H1 (cell line): ENCODE data around the gene TBC1D22A. TPM values are rescaled to one million over a fixed set of nuclear protein-coding genes. Genes with fewer than 3 reads are reported as not detected.

Experiments used
- CTCF ChIA-PET: fragments of 300-600 bp; sonication (Branson Sonifier 250); formaldehyde crosslinking; loops from one replicate; lab custom pipeline; 2021; ENCODE audit not compliant: partially characterized antibody; lab: Charles Lee
- POLR2A ChIA-PET: fragments of 300-600 bp; sonication (Branson Sonifier 250); formaldehyde crosslinking; loops from one replicate; lab custom pipeline; 2021; ENCODE audit warnings: inconsistent platforms; ENCODE audit not compliant: partially characterized antibody; lab: Charles Lee
- DNase-seq, 2 experiments: peaks; one replicate each; pipeline versions ENCODE4 v3.0.0 to v3.0.0-alpha.2; 2010 to 2022; ENCODE audit warnings: low spot score in 2 of 2, low read depth in 1 of 2, mixed read lengths in 1 of 2
- FAIRE-seq: peaks from 2 replicates; lab custom pipeline; 2011; peaks lifted over from hg19 to GRCh38; lab: Jason Lieb, UNC
- H2AFZ ChIP-seq: 2 replicates; pipeline ENCODE4 v1.8.1; 2012; ENCODE audit warnings: low read length, inconsistent platforms
- H2AK5ac ChIP-seq: 2 replicates; pipeline ENCODE4 v1.6.1; 2013; ENCODE audit warnings: low read depth, low read length
- H2BK120ac ChIP-seq: replicated peaks from 2 replicates; pipeline ENCODE3; 2013; ENCODE audit warnings: low read depth, low read length, inconsistent platforms
- H2BK12ac ChIP-seq: 2 replicates; pipeline ENCODE4 v1.6.1; 2013; ENCODE audit warnings: low read depth, low read length
- H2BK15ac ChIP-seq: 2 replicates; pipeline ENCODE4 v1.6.1; 2013; ENCODE audit warnings: low read length
- H2BK20ac ChIP-seq: 2 replicates; pipeline ENCODE4 v1.6.1; 2013; ENCODE audit warnings: low read length
- H2BK5ac ChIP-seq: 2 replicates; pipeline ENCODE4 v1.6.1; 2013; ENCODE audit warnings: low read depth, low read length
- H3K14ac ChIP-seq: 2 replicates; pipeline ENCODE4 v1.6.1; 2013; ENCODE audit warnings: inconsistent platforms; ENCODE audit not compliant: insufficient read length
- H3K18ac ChIP-seq: 2 replicates; pipeline ENCODE4 v1.6.1; 2013; ENCODE audit warnings: low read length; ENCODE audit errors: extremely low read depth
- H3K23ac ChIP-seq: 2 replicates; pipeline ENCODE4 v1.6.1; 2013; ENCODE audit warnings: inconsistent platforms; ENCODE audit not compliant: insufficient read length
- H3K23me2 ChIP-seq: 2 replicates; pipeline ENCODE4 v1.6.1; 2013; ENCODE audit warnings: low read depth, low read length
- H3K27ac ChIP-seq: 2 replicates; pipeline ENCODE4 v1.6.1; 2011; ENCODE audit warnings: low read depth, low read length, inconsistent platforms
- H3K27me3 ChIP-seq, 4 experiments: replicated peaks in 1 of 4; 1 replicate in 1 of 4; 2 replicates in 3 of 4; pipeline versions ENCODE4 v1.6.1 to v1.8.1; 2011 to 2013; ENCODE audit warnings: low read length in 3 of 4, mild to moderate bottlenecking in 3 of 4, inconsistent platforms in 2 of 4, mixed read lengths in 2 of 4, moderate library complexity in 1 of 4; ENCODE audit not compliant: control insufficient read depth in 3 of 4, insufficient read depth in 3 of 4; ENCODE audit errors: extremely low read depth in 1 of 4
- H3K36me3 ChIP-seq, 4 experiments: 2 replicates each; pipeline versions ENCODE4 v1.6.1 to v1.8.1; 2011 to 2013; ENCODE audit warnings: mild to moderate bottlenecking in 4 of 4, low read length in 3 of 4, moderate library complexity in 2 of 4, control low read depth in 1 of 4, inconsistent platforms in 1 of 4; ENCODE audit not compliant: insufficient read depth in 4 of 4, control insufficient read depth in 2 of 4
- H3K4ac ChIP-seq: replicated peaks from 2 replicates; pipeline ENCODE3; 2013; ENCODE audit warnings: low read length, low read depth, mixed read lengths, inconsistent platforms; ENCODE audit not compliant: insufficient read length
- H3K4me1 ChIP-seq, 4 experiments: replicated peaks in 1 of 4; 1 replicate in 1 of 4; 2 replicates in 3 of 4; pipeline versions ENCODE4 v1.6.1 to v1.8.1; 2011 to 2013; ENCODE audit warnings: low read length in 3 of 4, inconsistent platforms in 2 of 4, mixed read lengths in 1 of 4; ENCODE audit not compliant: insufficient read depth in 4 of 4, control insufficient read depth in 3 of 4
- H3K4me2 ChIP-seq, 2 experiments: 2 replicates each; pipeline versions ENCODE4 v1.6.1 to v1.8.1; 2011 to 2013; ENCODE audit warnings: low read depth in 2 of 2, low read length in 2 of 2, control low read depth in 1 of 2, inconsistent platforms in 1 of 2, mild to moderate bottlenecking in 1 of 2; ENCODE audit not compliant: insufficient read depth in 1 of 2
- H3K4me3 ChIP-seq, 4 experiments: fragments of 200-600, 300-600 bp in 1 of 4; sonication (generic), shearing (Covaris generic), sonication (Bioruptor Twin) in 1 of 4; 2 replicates each; pipeline versions ENCODE4 v1.5.1 to v1.8.1; 2011 to 2016; ENCODE audit warnings: low read length in 4 of 4, low read depth in 3 of 4, control low read depth in 2 of 4, inconsistent platforms in 2 of 4, mild to moderate bottlenecking in 2 of 4, mixed read lengths in 1 of 4, moderate library complexity in 1 of 4; ENCODE audit not compliant: insufficient read depth in 2 of 4; ENCODE audit errors: extremely low read depth in 1 of 4
- H3K56ac ChIP-seq: replicated peaks from 2 replicates; pipeline ENCODE3; 2013; ENCODE audit warnings: low read depth, mild to moderate bottlenecking, mixed read lengths, low read length, inconsistent platforms; ENCODE audit not compliant: insufficient read length
- H3K79me1 ChIP-seq: 2 replicates; pipeline ENCODE4 v1.6.1; 2013; ENCODE audit warnings: low read depth, low read length, control low read depth
- H3K79me2 ChIP-seq, 2 experiments: 2 replicates each; pipeline versions ENCODE4 v1.6.1 to v1.8.1; 2012 to 2013; ENCODE audit warnings: low read length in 2 of 2, mild to moderate bottlenecking in 2 of 2, inconsistent platforms in 1 of 2; ENCODE audit not compliant: insufficient read depth in 2 of 2, control insufficient read depth in 1 of 2
- H3K9ac ChIP-seq, 4 experiments: replicated peaks in 1 of 4; 1 replicate in 1 of 4; 2 replicates in 3 of 4; pipeline versions ENCODE4 v1.6.1 to v1.8.1; 2011 to 2013; ENCODE audit warnings: low read depth in 3 of 4, low read length in 3 of 4, control low read depth in 2 of 4, mild to moderate bottlenecking in 2 of 4, moderate library complexity in 2 of 4, inconsistent platforms in 1 of 4; ENCODE audit errors: extremely low read depth in 1 of 4
- H3K9me3 ChIP-seq, 2 experiments: 2 replicates each; pipeline versions ENCODE4 v1.6.1 to v1.8.1; 2012 to 2013; ENCODE audit warnings: mild to moderate bottlenecking in 2 of 2, moderate library complexity in 2 of 2, control low read depth in 1 of 2, inconsistent platforms in 1 of 2, low read depth in 1 of 2, low read length in 1 of 2, mixed read lengths in 1 of 2; ENCODE audit not compliant: insufficient read depth in 2 of 2
- H4K20me1 ChIP-seq, 2 experiments: replicated peaks in 1 of 2; 2 replicates each; pipeline versions ENCODE3 to v1.8.1; 2011 to 2013; ENCODE audit warnings: inconsistent platforms in 2 of 2, low read length in 2 of 2, mild to moderate bottlenecking in 1 of 2; ENCODE audit not compliant: insufficient read depth in 2 of 2, control insufficient read depth in 1 of 2
- H4K5ac ChIP-seq: 2 replicates; pipeline ENCODE4 v1.6.1; 2013; ENCODE audit warnings: low read length, low read depth, mixed read lengths, inconsistent platforms; ENCODE audit not compliant: insufficient read length
- H4K8ac ChIP-seq: 2 replicates; pipeline ENCODE4 v1.8.0; 2013; ENCODE audit warnings: mild to moderate bottlenecking, moderate library complexity, low read length, inconsistent platforms; ENCODE audit not compliant: insufficient read depth; ENCODE audit errors: extremely low read depth
- H4K91ac ChIP-seq: replicated peaks from 2 replicates; pipeline ENCODE3; 2013; ENCODE audit warnings: low read length, mixed read lengths, inconsistent platforms; ENCODE audit not compliant: insufficient read length
- CBX5 ChIP-seq: fragments of 300-800, 300-1000 bp; sonication (generic); IDR thresholded peaks from 2 replicates; pipeline ENCODE4 v1.7.1; 2016; ENCODE audit warnings: antibody characterized with exemption, low read length, low read depth
- EGR1 ChIP-seq: IDR thresholded peaks from 2 replicates; pipeline ENCODE4 v1.6.1; 2011; ENCODE audit warnings: low read depth, low read length, borderline replicate concordance
- EZH2 ChIP-seq: fragments of 200-600 bp; sonication (generic); IDR thresholded peaks from 2 replicates; pipeline ENCODE4 v1.7.1; 2012; ENCODE audit warnings: low read depth, mild to moderate bottlenecking, moderate library complexity, low read length, inconsistent platforms; ENCODE audit not compliant: severe bottlenecking
- GABPA ChIP-seq: IDR thresholded peaks from 2 replicates; pipeline ENCODE4 v1.6.1; 2011; ENCODE audit warnings: mild to moderate bottlenecking, low read length, moderate library complexity, borderline replicate concordance; ENCODE audit not compliant: insufficient read depth
- HDAC6 ChIP-seq: IDR thresholded peaks from one replicate; pipeline ENCODE4 v1.7.1; 2012; ENCODE audit warnings: low read depth, mild to moderate bottlenecking, inconsistent platforms, low read length, moderate library complexity
- JUN ChIP-seq: IDR thresholded peaks from 2 replicates; pipeline ENCODE4 v1.6.1; 2011; ENCODE audit warnings: low read depth, mild to moderate bottlenecking, improper control_type of control experiment, low read length
- KDM1A ChIP-seq: fragments of 200-600, 300-600 bp; sonication (generic); IDR thresholded peaks from 2 replicates; pipeline ENCODE4 v1.7.1; 2016; ENCODE audit warnings: mild to moderate bottlenecking, low read length, borderline replicate concordance
- NANOG ChIP-seq: IDR thresholded peaks from 2 replicates; pipeline ENCODE4 v1.6.1; 2011; ENCODE audit warnings: low read length, low read depth, mild to moderate bottlenecking, inconsistent platforms; ENCODE audit not compliant: insufficient read depth, poor library complexity, severe bottlenecking
- PHF8 ChIP-seq: fragments of 200-600 bp; sonication (generic); conservative IDR thresholded peaks from 2 replicates; pipeline ENCODE4 v1.7.1; 2012; ENCODE audit warnings: low read depth, mild to moderate bottlenecking, inconsistent platforms, low read length, moderate library complexity
- POLR2A ChIP-seq, 2 experiments: IDR thresholded peaks; 1 replicate in 1 of 2; 2 replicates in 1 of 2; pipeline ENCODE4 v1.6.1; 2011; ENCODE audit warnings: low read depth in 2 of 2, low read length in 2 of 2, mild to moderate bottlenecking in 2 of 2; ENCODE audit errors: control extremely low read depth in 1 of 2
- SP2 ChIP-seq: IDR thresholded peaks from 2 replicates; pipeline ENCODE4 v1.6.1; 2012; ENCODE audit warnings: mild to moderate bottlenecking, low read length, inconsistent platforms
- SUZ12 ChIP-seq: fragments of 200-600 bp; sonication (generic); IDR thresholded peaks from 2 replicates; pipeline ENCODE4 v1.6.1; 2012; ENCODE audit warnings: mild to moderate bottlenecking, inconsistent platforms, low read length, moderate library complexity, mixed read lengths
- WGBS, 2 experiments: shearing (Covaris generic) in 1 of 2; methylation state at CpG; one replicate each; pipeline versions ENCODE4 v1.1.6 to v1.1.7; 2013 to 2015; ENCODE audit warnings: low lambda C conversion rate in 2 of 2, mixed read lengths in 2 of 2, inconsistent platforms in 1 of 2, low coverage in 1 of 2, missing lambda C conversion rate in 1 of 2; ENCODE audit not compliant: insufficient replicate concordance in 2 of 2, insufficient coverage in 1 of 2, insufficient read length in 1 of 2; ENCODE audit errors: extremely low coverage in 1 of 2, missing lambda C conversion rate in 1 of 2; 5-methylcytosine and 5-hydroxymethylcytosine counted together
- polyA plus RNA-seq, 7 experiments: library from polyadenylated mRNA; depleted of rRNA in 3 of 7; stranded (reverse) in 5 of 7; unstranded in 2 of 7; fragments of >200 nt in 5 of 7; fragments of 200-250 nt in 2 of 7; gene quantifications; 1 replicate in 5 of 7; 2 replicates in 1 of 7; 4 replicates in 1 of 7; pipeline versions ENCODE4 v1.2.1 to v1.2.3, GENCODE V29; 2011 to 2013; ENCODE audit warnings: missing spikeins in 2 of 7, mixed read lengths in 2 of 7
- total RNA-seq: library from RNA; stranded (reverse); fragmentation: NEBNext Ultra II Directional; extraction: Animal tissue kit (Norgen Biotek cat#: 25700); gene quantifications from 2 replicates; pipeline ENCODE4 v1.2.1, GENCODE V29; 2021
- TF ChIP-seq, protein P1 (sequence below): IDR thresholded peaks from 2 replicates; pipeline ENCODE4 v1.6.1; 2012; ENCODE audit warnings: inconsistent platforms

TBC1D22A gene
- total and polyA plus RNA-seq, 2 of the 8 experiments (the other 6 are each of a cell fraction or from before 2014, with no cell fraction given), result 11.9 to 18.4 TPM

DNA sequence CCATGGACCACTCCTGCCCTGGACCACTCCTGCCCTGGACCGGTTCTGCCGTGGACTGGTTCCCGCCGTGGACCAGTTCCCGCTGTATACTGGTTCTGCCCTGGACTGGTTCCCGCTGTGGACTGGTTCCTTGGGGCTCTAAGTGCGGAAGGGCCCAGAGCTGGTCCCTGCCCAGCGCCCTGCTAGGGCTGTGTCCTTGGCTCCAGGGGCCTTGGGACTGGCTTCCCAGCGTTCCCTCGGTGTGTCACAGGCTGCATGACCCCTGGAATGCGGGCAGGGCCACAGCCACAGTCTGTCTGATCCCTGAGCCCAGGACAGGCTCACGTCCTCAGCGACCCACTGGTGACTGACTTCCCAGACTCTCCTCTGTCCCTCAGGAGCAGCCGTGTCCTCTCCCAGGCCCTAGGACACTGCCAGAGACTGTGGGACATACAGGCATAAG, 412.2 kb downstream of the TBC1D22A start:
- Histone ChIP-seq H3K79me2 (no peaks in the 10 kb centered on the region), H3K79me1 (no peaks in the 10 kb centered on the region), H3K27me3 (no peaks in the 10 kb centered on the region), H3K23ac (no peak overlapping the region), H3K56ac (no peak overlapping the region), H3K18ac (no peak overlapping the region), H2BK20ac (no peak overlapping the region), H3K23me2 (no peaks in the 10 kb centered on the region), H3K36me3 (0 out of 8 replicates have a peak, but pooled peaks cover 0 to 2% (median 0%) of the 10 kb centered on the region in 4 experiments), H2AFZ (no peak overlapping the region), H3K4ac (no peak overlapping the region), H3K4me2 (no peak overlapping the region), H2BK12ac (no peak overlapping the region), H3K9ac (no peak overlapping the region), H2BK15ac (no peak overlapping the region), H3K9me3 (peaks cover 6 to 26% of the 10 kb centered on the region in 2 experiments; a peak in 2 of 4 replicates), H3K4me3 (no peak overlapping the region), H2BK5ac (no peak overlapping the region), H2AK5ac (no peak overlapping the region), H4K20me1 (no peaks in the 10 kb centered on the region), H3K14ac (no peak overlapping the region), H3K27ac (no peak overlapping the region), H4K91ac (no peak overlapping the region), H2BK120ac (no peak overlapping the region), H4K8ac (no peak overlapping the region), H3K4me1 (no peaks in the 10 kb centered on the region), H4K5ac (no peak overlapping the region)
- no peak for DNase-seq
- WGBS, 2 experiments, result 89% methylated on average over 14 of the region's 14 CpGs; no CpG with 5 or more reads in 1 of the 2 experiments
- FAIRE-seq, result no peak
- POLR2A ChIA-PET, result no interaction called here
- TF ChIP-seq CBX5 (no peak), POLR2A (IDR thresholded peaks at IDR 0.05; ENCODE audit: control extremely low read depth in 1 of 2, low read depth in 2 of 2, low read length in 2 of 2) (no peak), NANOG (no peak), EZH2 (no peak), EGR1 (no peak), GABPA (no peak), SP2 (no peak), JUN (no peak), PHF8 (no peak), KDM1A (no peak), HDAC6 (no peak), SUZ12 (no peak)
- TF ChIP-seq, protein P1, sequence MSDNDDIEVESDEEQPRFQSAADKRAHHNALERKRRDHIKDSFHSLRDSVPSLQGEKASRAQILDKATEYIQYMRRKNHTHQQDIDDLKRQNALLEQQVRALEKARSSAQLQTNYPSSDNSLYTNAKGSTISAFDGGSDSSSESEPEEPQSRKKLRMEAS, result no peak
- CTCF ChIA-PET, result no interaction called here
